ENCODE data around the gene TSHZ1. TPM values are rescaled to one million over a fixed set of nuclear protein-coding genes. Genes with fewer than 3 reads are reported as not detected.

The TSHZ1 gene
- total RNA-seq, 1 donor from 2014 or later = 6.1 TPM

GRCh38 chr18:75241705-75242104, 31.1 kb downstream of the TSHZ1 start:
- no peak for DNase-seq (ENCODE audit: low read depth)

GRCh38 chr18:75244351-75245313, 34.0 kb downstream of the TSHZ1 start:
- DNase-seq (ENCODE audit: low read depth) = no peak

GRCh38 chr18:75246721-75247610, 36.4 kb downstream of the TSHZ1 start:
- DNase-seq (ENCODE audit: low read depth) = no peak

GRCh38 chr18:75247611-75248421, 37.2 kb downstream of the TSHZ1 start:
- peak; percentile 61 for DNase-seq (ENCODE audit: low read depth)

- peak; percentile 28 for DNase-seq (ENCODE audit: low read depth)
Observed at GRCh38 chr18:75248426-75249174, 38.0 kb downstream of the TSHZ1 start.

- no peak for DNase-seq (ENCODE audit: low read depth)
Observed at GRCh38 chr18:75249175-75249518, 38.5 kb downstream of the TSHZ1 start.

GRCh38 chr18:75249672-75250470, 39.3 kb downstream of the TSHZ1 start:
- DNase-seq (ENCODE audit: low read depth) = no peak

- no peak for DNase-seq (ENCODE audit: low read depth)
Observed at GRCh38 chr18:75250471-75250821, 39.8 kb downstream of the TSHZ1 start.

- no peak for DNase-seq (ENCODE audit: low read depth)
Observed at GRCh38 chr18:75251466-75251865, 40.9 kb downstream of the TSHZ1 start.

- no peak for DNase-seq (ENCODE audit: low read depth)
Observed at GRCh38 chr18:75252136-75252535, 41.5 kb downstream of the TSHZ1 start.

GRCh38 chr18:75253043-75253442, 42.4 kb downstream of the TSHZ1 start:
- DNase-seq (ENCODE audit: low read depth) = no peak

GRCh38 chr18:75253784-75254183, 43.2 kb downstream of the TSHZ1 start:
- DNase-seq (ENCODE audit: low read depth) = no peak

- DNase-seq (ENCODE audit: low read depth) = no peak
Observed at GRCh38 chr18:75255094-75255493, 44.5 kb downstream of the TSHZ1 start.

GRCh38 chr18:75256376-75256775, 45.8 kb downstream of the TSHZ1 start:
- no peak for DNase-seq (ENCODE audit: low read depth)

GRCh38 chr18:75257605-75258004, 47.0 kb downstream of the TSHZ1 start:
- no peak for DNase-seq (ENCODE audit: low read depth)

GRCh38 chr18:75261430-75262223, 51.0 kb downstream of the TSHZ1 start:
- DNase-seq (ENCODE audit: low read depth) = no peak

GRCh38 chr18:75262511-75262910, 51.9 kb downstream of the TSHZ1 start:
- no peak for DNase-seq (ENCODE audit: low read depth)

- no peak for DNase-seq (ENCODE audit: low read depth)
Observed at GRCh38 chr18:75264195-75264594, 53.6 kb downstream of the TSHZ1 start.

All from myocyte (in vitro differentiated cells).